ENCODE results near the gene PIM1.

GRCh38 chr6:37222125-37222967, 52.4 kb downstream of the PIM1 start:
- TF ChIP-seq EZH2phosphoT487 (IDR thresholded peaks at IDR 0.05; ENCODE audit: low read length) (no peak), EZH2 (optimal IDR thresholded peaks at IDR 0.05; ENCODE audit: low read depth, low read length) (no peak)

Measured in MM.1S (cell line).